ENCODE data around the gene LIX1.

DNA sequence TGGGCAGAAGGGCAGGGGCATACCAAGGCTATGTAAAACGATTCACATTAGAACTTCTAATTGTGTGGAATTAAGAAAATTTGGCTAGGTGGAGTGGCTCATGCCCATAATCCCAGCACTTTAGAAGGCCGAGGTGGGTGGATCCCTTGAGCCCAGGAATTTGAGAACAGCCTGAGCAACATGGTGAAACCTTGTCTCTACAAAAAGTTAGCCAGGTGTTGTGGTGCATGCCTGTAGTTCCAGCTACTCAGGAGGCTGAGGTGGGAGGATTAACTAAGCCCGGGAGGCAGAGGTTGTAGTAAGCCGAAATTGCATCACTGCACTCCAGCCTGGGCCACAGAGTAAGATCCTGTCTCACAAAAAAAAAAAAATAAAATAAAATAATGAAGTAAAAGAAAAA, 65.2 kb downstream of the LIX1 start:
- TF ChIP-seq ARNT (IDR thresholded peaks at IDR 0.05), result no peak
- TF ChIP-seq CTCF (CRISPR knock-in tag; IDR thresholded peaks at IDR 0.05), result no peak
- no peak for TF ChIP-seq ZNF572 (CRISPR knock-in tag; IDR thresholded peaks at IDR 0.05)
- no peak for TF ChIP-seq PHF8 (CRISPR knock-in tag; IDR thresholded peaks at IDR 0.05)
- TF ChIP-seq ZKSCAN8 (CRISPR knock-in tag; IDR thresholded peaks at IDR 0.05; ENCODE audit: borderline replicate concordance), result no peak
- TF ChIP-seq SMC3 (IDR thresholded peaks at IDR 0.05; ENCODE audit: low read length), result no peak
- TF ChIP-seq RFX5 (IDR thresholded peaks at IDR 0.05; ENCODE audit: low read depth, low read length), result no peak
- no peak for TF ChIP-seq SMAD9 (CRISPR knock-in tag; IDR thresholded peaks at IDR 0.05)
- TF ChIP-seq YY1 (IDR thresholded peaks at IDR 0.05; ENCODE audit: insufficient read depth, insufficient replicate concordance, low read depth, low read length), result no peak
- no peak for TF ChIP-seq BCL6 (CRISPR knock-in tag; IDR thresholded peaks at IDR 0.05)
- TF ChIP-seq MXI1 (IDR thresholded peaks at IDR 0.05; ENCODE audit: borderline replicate concordance, low read depth, low read length), result no peak
- no peak for TF ChIP-seq TGIF2 (CRISPR knock-in tag; IDR thresholded peaks at IDR 0.05)
- no peak for TF ChIP-seq HMG20B (CRISPR knock-in tag; conservative IDR thresholded peaks at IDR 0.05)
